IMR-90 (cell line): Measurements from ENCODE around the gene GPR108. TPM values are rescaled to one million over a fixed set of nuclear protein-coding genes. Genes with fewer than 3 reads are reported as not detected.

Experiments used
- ATAC-seq: fragments of 200-7000 bp; cut with Tn5 transposase; 2 replicates; pipeline ENCODE4 v1.9.1; 2020; ENCODE audit warnings: low read depth, mild to moderate bottlenecking, moderate library complexity
- BruUV-seq: library from RNA; stranded (reverse); fragments of 400-500 nt; replicated peaks from 2 replicates; lab custom pipeline; 2021; lab: Mats Ljungman, UMichigan
- CTCF ChIA-PET: fragments of 300-600 bp; formaldehyde crosslinking; extraction: SDS; loops from one replicate; lab custom pipeline; 2021; ENCODE audit warnings: antibody characterized with exemption; lab: Yijun Ruan, JAX
- POLR2A ChIA-PET: fragments of 300-600 bp; sonication (Branson Sonifier 250); formaldehyde crosslinking; loops from one replicate; lab custom pipeline; 2022; ENCODE audit warnings: antibody characterized with exemption; ENCODE audit not compliant: unreplicated experiment; lab: Charles Lee
- DNase-seq: peaks from one replicate; pipeline ENCODE4 v3.0.0; 2013
- H2AFZ ChIP-seq: replicated peaks from 2 replicates; pipeline ENCODE3; 2013; ENCODE audit warnings: low read length, mild to moderate bottlenecking; ENCODE audit not compliant: poor library complexity
- H2AK5ac ChIP-seq: 2 replicates; pipeline ENCODE4 v1.6.1; 2013; ENCODE audit warnings: low read depth, low read length, inconsistent platforms
- H2AK9ac ChIP-seq: replicated peaks from 2 replicates; pipeline ENCODE3; 2013; ENCODE audit warnings: mild to moderate bottlenecking, low read depth, low read length, moderate library complexity; ENCODE audit not compliant: poor library complexity
- H2BK120ac ChIP-seq: 2 replicates; pipeline ENCODE4 v1.6.1; 2013; ENCODE audit warnings: low read depth, low read length, inconsistent platforms
- H2BK15ac ChIP-seq: 3 replicates; pipeline ENCODE4 v1.6.1; 2013; ENCODE audit warnings: low read depth, low read length, inconsistent platforms
- H2BK20ac ChIP-seq: 2 replicates; pipeline ENCODE4 v1.6.1; 2013; ENCODE audit warnings: low read depth, mild to moderate bottlenecking, inconsistent platforms, low read length, moderate library complexity
- H2BK5ac ChIP-seq: 2 replicates; pipeline ENCODE4 v1.6.1; 2013; ENCODE audit warnings: mild to moderate bottlenecking, low read depth, low read length, inconsistent platforms; ENCODE audit not compliant: poor library complexity, severe bottlenecking
- H3K14ac ChIP-seq: replicated peaks from 2 replicates; pipeline ENCODE4 v1.6.1; 2013; ENCODE audit warnings: low read depth, low read length, inconsistent platforms
- H3K18ac ChIP-seq: 2 replicates; pipeline ENCODE4 v1.6.1; 2013; ENCODE audit warnings: low read depth, low read length, control low read depth
- H3K23ac ChIP-seq: 2 replicates; pipeline ENCODE4 v1.6.1; 2013; ENCODE audit warnings: low read depth, low read length, inconsistent platforms
- H3K27ac ChIP-seq: 2 replicates; pipeline ENCODE4 v1.5.1; 2013; ENCODE audit warnings: mild to moderate bottlenecking, control low read depth, low read length; ENCODE audit not compliant: insufficient read depth
- H3K27me3 ChIP-seq: 2 replicates; pipeline ENCODE4 v1.6.1; 2013; ENCODE audit warnings: low read length; ENCODE audit not compliant: control insufficient read depth, insufficient read depth
- H3K36me3 ChIP-seq: 2 replicates; pipeline ENCODE4 v1.6.1; 2013; ENCODE audit warnings: low read length, mixed read lengths; ENCODE audit not compliant: control insufficient read depth, insufficient read depth
- H3K4ac ChIP-seq: 2 replicates; pipeline ENCODE4 v1.6.1; 2013; ENCODE audit warnings: low read depth, low read length, inconsistent platforms
- H3K4me1 ChIP-seq: 2 replicates; pipeline ENCODE4 v1.6.1; 2013; ENCODE audit warnings: low read length, mixed read lengths; ENCODE audit not compliant: control insufficient read depth, insufficient read depth
- H3K4me2 ChIP-seq: 2 replicates; pipeline ENCODE4 v1.6.1; 2013; ENCODE audit warnings: low read depth, mild to moderate bottlenecking, control low read depth, low read length, moderate library complexity
- H3K4me3 ChIP-seq: 2 replicates; pipeline ENCODE4 v1.5.1; 2013; ENCODE audit warnings: low read depth, mild to moderate bottlenecking, control low read depth, low read length, moderate library complexity; ENCODE audit not compliant: insufficient read depth
- H3K56ac ChIP-seq: 2 replicates; pipeline ENCODE4 v1.6.1; 2013; ENCODE audit warnings: low read length, inconsistent platforms; ENCODE audit not compliant: insufficient read depth; ENCODE audit errors: extremely low read depth
- H3K79me1 ChIP-seq, 2 experiments: 2 replicates each; pipeline ENCODE4 v1.6.1; 2013; ENCODE audit warnings: low read length in 2 of 2, inconsistent platforms in 1 of 2, low read depth in 1 of 2
- H3K9ac ChIP-seq: 2 replicates; pipeline ENCODE4 v1.6.1; 2013; ENCODE audit warnings: low read depth, low read length, control low read depth
- H3K9me1 ChIP-seq: 2 replicates; pipeline ENCODE4 v1.6.1; 2013; ENCODE audit warnings: low read length, inconsistent platforms; ENCODE audit not compliant: insufficient read depth
- H3K9me3 ChIP-seq: 2 replicates; pipeline ENCODE4 v1.6.1; 2013; ENCODE audit warnings: low read length; ENCODE audit not compliant: control insufficient read depth, insufficient read depth
- H4K20me1 ChIP-seq: 2 replicates; pipeline ENCODE4 v1.6.1; 2013; ENCODE audit warnings: low read length, inconsistent platforms; ENCODE audit not compliant: insufficient read depth
- H4K5ac ChIP-seq: 2 replicates; pipeline ENCODE4 v1.6.1; 2013; ENCODE audit warnings: mild to moderate bottlenecking, low read depth, low read length, control low read depth
- H4K8ac ChIP-seq, 2 experiments: 2 replicates each; pipeline ENCODE4 v1.6.1; 2013; ENCODE audit warnings: low read depth in 2 of 2, low read length in 2 of 2, control low read depth in 1 of 2, inconsistent platforms in 1 of 2
- H4K91ac ChIP-seq: 2 replicates; pipeline ENCODE4 v1.6.1; 2013; ENCODE audit warnings: low read depth, low read length, inconsistent platforms; ENCODE audit not compliant: insufficient read depth
- BHLHE40 ChIP-seq: fragments of 150-350 bp; IDR thresholded peaks from 2 replicates; pipeline ENCODE4 v1.6.1; 2016; ENCODE audit warnings: mild to moderate bottlenecking, low read depth, low read length
- CHD1 ChIP-seq: IDR thresholded peaks from 2 replicates; pipeline ENCODE4 v1.6.1; 2012; ENCODE audit warnings: low read depth, low read length, improper control_type of control experiment
- FOS ChIP-seq: fragments of 150-350 bp; IDR thresholded peaks from 2 replicates; pipeline ENCODE4 v1.6.1; 2016; ENCODE audit warnings: low read depth, low read length
- MAFK ChIP-seq: IDR thresholded peaks from 2 replicates; pipeline ENCODE4 v1.6.1; 2012; ENCODE audit warnings: low read depth, low read length, improper control_type of control experiment
- MAZ ChIP-seq: IDR thresholded peaks from 2 replicates; pipeline ENCODE4 v1.6.1; 2012; ENCODE audit warnings: low read depth, mild to moderate bottlenecking, low read length, improper control_type of control experiment, moderate library complexity, borderline replicate concordance
- NFE2L2 ChIP-seq: fragments of 150-350 bp; IDR thresholded peaks from 2 replicates; pipeline ENCODE4 v1.6.1; 2016; ENCODE audit warnings: low read depth, mild to moderate bottlenecking, low read length
- POLR2A ChIP-seq: IDR thresholded peaks from 2 replicates; pipeline ENCODE4 v1.6.1; 2012; ENCODE audit warnings: mild to moderate bottlenecking, low read depth, low read length
- RAD21 ChIP-seq: IDR thresholded peaks from 2 replicates; pipeline ENCODE4 v1.6.1; 2012; ENCODE audit warnings: low read length, improper control_type of control experiment
- RCOR1 ChIP-seq: IDR thresholded peaks from 2 replicates; pipeline ENCODE4 v1.6.1; 2012; ENCODE audit warnings: mild to moderate bottlenecking, low read length, improper control_type of control experiment; ENCODE audit not compliant: insufficient replicate concordance
- RFX5 ChIP-seq: IDR thresholded peaks from 2 replicates; pipeline ENCODE4 v1.8.0; 2012; ENCODE audit warnings: low read depth, mild to moderate bottlenecking, low read length, moderate library complexity
- SMC3 ChIP-seq: fragments of 150-350 bp; IDR thresholded peaks from 2 replicates; pipeline ENCODE4 v1.6.1; 2016; ENCODE audit warnings: low read depth, mild to moderate bottlenecking, antibody characterized with exemption, low read length, moderate library complexity
- WGBS, 2 experiments: methylation state at CpG; one replicate each; pipeline versions ENCODE4 v1.1.5 to v1.1.7; 2013; ENCODE audit warnings: missing lambda C conversion rate in 2 of 2; ENCODE audit not compliant: insufficient read length in 1 of 2; ENCODE audit errors: extremely low coverage in 2 of 2; 5-methylcytosine and 5-hydroxymethylcytosine counted together
- dilution Hi-C: fragments of 300-500 bp; cut with HindIII; formaldehyde crosslinking; loops from one replicate; pipeline ENCODE4 v1.14.3; 2018; ENCODE audit warnings: low sequenced_read_pairs; ENCODE audit not compliant: unreplicated experiment
- in situ Hi-C: fragments of 300-500 bp; cut with MboI; formaldehyde crosslinking; loops from 3 replicates; pipeline ENCODE4 v1.14.3; 2019; ENCODE audit warnings: low sequenced_read_pairs, inconsistent platforms, mixed read lengths
- intact Hi-C: fragments of 100-400 bp; cut with micrococcal nuclease; formaldehyde crosslinking; loops from 2 replicates; pipeline ENCODE4 v1.10.0; 2022
- polyA plus RNA-seq, 3 experiments: library from polyadenylated mRNA; depleted of rRNA; stranded (reverse); fragments of >200 nt; gene quantifications; 2 replicates each; pipeline ENCODE4 v1.2.3, GENCODE V29; 2012; ENCODE audit warnings: low replicate concordance in 1 of 3
- total RNA-seq: library from RNA; depleted of rRNA; stranded (reverse); fragments of >200 nt; gene quantifications from 2 replicates; pipeline ENCODE4 v1.2.3, GENCODE V29; 2012
- TF ChIP-seq, protein P1 (sequence below): conservative IDR thresholded peaks from 2 replicates; pipeline ENCODE4 v1.5.1; 2012; ENCODE audit warnings: mild to moderate bottlenecking, low read depth, low read length, improper control_type of control experiment
- TF ChIP-seq, protein P2 (sequence below): fragments of 150-350 bp; IDR thresholded peaks from 2 replicates; pipeline ENCODE4 v1.6.1; 2017; ENCODE audit warnings: mild to moderate bottlenecking, antibody characterized with exemption, low read length, low read depth

Gene GPR108
- total and polyA plus RNA-seq, 2 of the 4 experiments (the other 2 are of a cell fraction), result 28.0 to 38.9 TPM

DNA sequence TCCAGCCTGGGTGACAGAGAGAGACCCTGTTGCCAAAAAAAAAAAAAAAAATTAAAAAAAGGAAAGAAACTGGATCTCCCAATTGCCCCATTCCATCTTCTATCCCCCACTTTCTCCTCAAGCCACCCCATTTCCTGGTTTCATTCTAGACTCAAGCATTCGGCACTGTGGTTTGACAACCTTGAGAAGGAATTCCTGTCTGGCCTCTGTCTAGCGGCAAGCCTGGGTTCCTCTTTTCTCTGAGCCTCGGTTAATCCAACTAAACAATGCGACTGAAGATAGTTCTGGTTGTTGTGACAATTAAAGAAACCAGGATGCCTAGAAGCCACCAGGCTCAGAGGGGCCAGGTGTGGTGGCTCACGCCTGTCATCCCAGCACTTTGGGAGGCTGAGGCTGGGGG lies 13.6 kb downstream of the GPR108 start:
- no peak for DNase-seq
- H4K5ac ChIP-seq, result no peak overlapping the region
- H3K9me1 ChIP-seq, result no peaks in the 10 kb centered on the region; the same call in 1 of the 2 replicates
- CTCF ChIA-PET, result no interaction called here
- intact Hi-C loops (no loop called here), in situ Hi-C loops (no loop called here), dilution Hi-C loops (no loop called here)
- H4K20me1 ChIP-seq, result no peaks in the 10 kb centered on the region
- no peak overlapping the region for H2BK120ac ChIP-seq
- H3K23ac ChIP-seq, result no peak overlapping the region
- H3K4me1 ChIP-seq, result peaks cover 2% of the 10 kb centered on the region; the same call in 1 of the 2 replicates
- no peak overlapping the region for H3K4me2 ChIP-seq
- no peak overlapping the region for H3K18ac ChIP-seq
- H4K8ac ChIP-seq, result no peak overlapping the region
- no peak overlapping the region for H2AFZ ChIP-seq
- no peak overlapping the region for H3K4ac ChIP-seq
- no peak overlapping the region for H3K9ac ChIP-seq
- no peak overlapping the region for H3K56ac ChIP-seq
- no peak overlapping the region for H2AK5ac ChIP-seq
- BruUV-seq, result no TSS peak
- no peaks in the 10 kb centered on the region for H3K79me1 ChIP-seq
- H2BK20ac ChIP-seq, result no peak overlapping the region
- no peak overlapping the region for H2AK9ac ChIP-seq
- H3K27ac ChIP-seq, result no peak overlapping the region
- H4K91ac ChIP-seq, result no peak overlapping the region
- H2BK5ac ChIP-seq, result no peak overlapping the region
- no peaks in the 10 kb centered on the region for H3K27me3 ChIP-seq
- POLR2A ChIA-PET, result no interaction called here
- H3K4me3 ChIP-seq, result no peak overlapping the region
- no peak for TF ChIP-seq SMC3
- TF ChIP-seq POLR2A, result no peak
- TF ChIP-seq NFE2L2, result no peak
- TF ChIP-seq, protein P1, sequence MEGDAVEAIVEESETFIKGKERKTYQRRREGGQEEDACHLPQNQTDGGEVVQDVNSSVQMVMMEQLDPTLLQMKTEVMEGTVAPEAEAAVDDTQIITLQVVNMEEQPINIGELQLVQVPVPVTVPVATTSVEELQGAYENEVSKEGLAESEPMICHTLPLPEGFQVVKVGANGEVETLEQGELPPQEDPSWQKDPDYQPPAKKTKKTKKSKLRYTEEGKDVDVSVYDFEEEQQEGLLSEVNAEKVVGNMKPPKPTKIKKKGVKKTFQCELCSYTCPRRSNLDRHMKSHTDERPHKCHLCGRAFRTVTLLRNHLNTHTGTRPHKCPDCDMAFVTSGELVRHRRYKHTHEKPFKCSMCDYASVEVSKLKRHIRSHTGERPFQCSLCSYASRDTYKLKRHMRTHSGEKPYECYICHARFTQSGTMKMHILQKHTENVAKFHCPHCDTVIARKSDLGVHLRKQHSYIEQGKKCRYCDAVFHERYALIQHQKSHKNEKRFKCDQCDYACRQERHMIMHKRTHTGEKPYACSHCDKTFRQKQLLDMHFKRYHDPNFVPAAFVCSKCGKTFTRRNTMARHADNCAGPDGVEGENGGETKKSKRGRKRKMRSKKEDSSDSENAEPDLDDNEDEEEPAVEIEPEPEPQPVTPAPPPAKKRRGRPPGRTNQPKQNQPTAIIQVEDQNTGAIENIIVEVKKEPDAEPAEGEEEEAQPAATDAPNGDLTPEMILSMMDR, result no peak
- TF ChIP-seq MAZ, result no peak
- TF ChIP-seq RCOR1, result no peak
- TF ChIP-seq, protein P2, sequence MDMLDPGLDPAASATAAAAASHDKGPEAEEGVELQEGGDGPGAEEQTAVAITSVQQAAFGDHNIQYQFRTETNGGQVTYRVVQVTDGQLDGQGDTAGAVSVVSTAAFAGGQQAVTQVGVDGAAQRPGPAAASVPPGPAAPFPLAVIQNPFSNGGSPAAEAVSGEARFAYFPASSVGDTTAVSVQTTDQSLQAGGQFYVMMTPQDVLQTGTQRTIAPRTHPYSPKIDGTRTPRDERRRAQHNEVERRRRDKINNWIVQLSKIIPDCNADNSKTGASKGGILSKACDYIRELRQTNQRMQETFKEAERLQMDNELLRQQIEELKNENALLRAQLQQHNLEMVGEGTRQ, result no peak
- no peak for TF ChIP-seq RFX5
- TF ChIP-seq FOS, result no peak
- no peak for TF ChIP-seq BHLHE40
- TF ChIP-seq MAFK, result no peak
- no peak for TF ChIP-seq RAD21
- no peak for TF ChIP-seq CHD1
- 67% methylated on average over 1 of the region's 5 CpGs; no CpG with 5 or more reads in 1 of the 2 experiments for WGBS, 2 experiments
- H2BK15ac ChIP-seq, result no peak overlapping the region
- no peak overlapping the region for H3K14ac ChIP-seq
- no peaks in the 10 kb centered on the region for H3K36me3 ChIP-seq
- no peak for ATAC-seq
- no peaks in the 10 kb centered on the region for H3K9me3 ChIP-seq
